GM12875 (cell line): Measurements from ENCODE around the gene ASPSCR1.
A peak's percentile ranks its signal among the peaks of the same experiment; 100 is the strongest.

Experiments used
- H3K4me3 ChIP-seq: one replicate; pipeline ENCODE4 v1.5.1; 2011; ENCODE audit warnings: low read depth, low read length, control low read depth
- CTCF ChIP-seq: IDR thresholded peaks from 2 replicates; pipeline ENCODE4 v1.5.1; 2011; ENCODE audit warnings: low read depth, mild to moderate bottlenecking, control low read depth, inconsistent platforms, low read length, moderate library complexity, borderline replicate concordance; ENCODE audit not compliant: insufficient read depth

ASPSCR1 gene

GRCh38 chr17:82064433-82065192 is 87.2 kb downstream of the ASPSCR1 start:
- peak overlapping the region; percentile 70 for H3K4me3 ChIP-seq
- no peak for TF ChIP-seq CTCF

GRCh38 chr17:82065193-82065637 is 87.8 kb downstream of the ASPSCR1 start:
- peak overlapping the region; percentile 70 for H3K4me3 ChIP-seq
- TF ChIP-seq CTCF = no peak

- H3K4me3 ChIP-seq = peak within 1 kb of the TSS; percentile 70
- no peak for TF ChIP-seq CTCF
Measured at GRCh38 chr17:82065638-82066303, 88.3 kb downstream of the ASPSCR1 start, which contains the start of gene DUS1L. Gene DUS1L (minus strand): TSS chr17:82065804. CDS start chr17:82065059, 745 bp downstream.
